ENCODE data around the gene ANTXR1.

ANTXR1 gene

GRCh38 chr2:69032336-69032735 is 19.4 kb downstream of the ANTXR1 start:
- Histone ChIP-seq H3K27me3 (no peaks in the 10 kb centered on the region), H3K4me3 (ENCODE audit: low read depth, low read length) (no peak overlapping the region), H3K36me3 (no peaks in the 10 kb centered on the region), H3K4me1 (no peaks in the 10 kb centered on the region), H3K9me3 (no peaks in the 10 kb centered on the region)
- DNase-seq, result no peak
- TF ChIP-seq CTCF (IDR thresholded peaks at IDR 0.05; ENCODE audit: low read depth, low read length), result no peak

- no peak for TF ChIP-seq CTCF (IDR thresholded peaks at IDR 0.05; ENCODE audit: low read depth, low read length)
- Histone ChIP-seq H3K36me3 (no peaks in the 10 kb centered on the region), H3K4me3 (ENCODE audit: low read depth, low read length) (no peak overlapping the region), H3K27me3 (no peaks in the 10 kb centered on the region), H3K9me3 (no peaks in the 10 kb centered on the region), H3K4me1 (no peaks in the 10 kb centered on the region)
- DNase-seq, result no peak
Measured at GRCh38 chr2:69033461-69034095, 20.6 kb downstream of the ANTXR1 start.

- Histone ChIP-seq H3K36me3 (no peaks in the 10 kb centered on the region), H3K9me3 (no peaks in the 10 kb centered on the region), H3K4me1 (no peaks in the 10 kb centered on the region), H3K27me3 (no peaks in the 10 kb centered on the region), H3K4me3 (ENCODE audit: low read depth, low read length) (no peak overlapping the region)
- no peak for TF ChIP-seq CTCF (IDR thresholded peaks at IDR 0.05; ENCODE audit: low read depth, low read length)
- DNase-seq, result no peak
Measured at GRCh38 chr2:69034122-69034521, 21.1 kb downstream of the ANTXR1 start.

- TF ChIP-seq CTCF (IDR thresholded peaks at IDR 0.05; ENCODE audit: low read depth, low read length), result no peak
Measured at GRCh38 chr2:69034845-69035244, 21.9 kb downstream of the ANTXR1 start.

GRCh38 chr2:69036926-69037325 is 23.9 kb downstream of the ANTXR1 start:
- Histone ChIP-seq H3K36me3 (no peaks in the 10 kb centered on the region), H3K4me3 (ENCODE audit: low read depth, low read length) (no peak overlapping the region), H3K9me3 (no peaks in the 10 kb centered on the region), H3K27me3 (no peaks in the 10 kb centered on the region), H3K4me1 (no peaks in the 10 kb centered on the region)
- no peak for DNase-seq
- no peak for TF ChIP-seq CTCF (IDR thresholded peaks at IDR 0.05; ENCODE audit: low read depth, low read length)

More at GRCh38 chr2:69034845-69035244, 21.9 kb downstream of the ANTXR1 start:
- H3K36me3 ChIP-seq, result no peaks in the 10 kb centered on the region
- no peak overlapping the region for H3K4me3 ChIP-seq (ENCODE audit: low read depth, low read length)
- DNase-seq, result no peak
- H3K9me3 ChIP-seq, result no peaks in the 10 kb centered on the region
- H3K27me3 ChIP-seq, result no peaks in the 10 kb centered on the region
- no peaks in the 10 kb centered on the region for H3K4me1 ChIP-seq

- H3K9me3 ChIP-seq, result no peaks in the 10 kb centered on the region
- H3K36me3 ChIP-seq, result no peaks in the 10 kb centered on the region
- no peak for TF ChIP-seq CTCF (IDR thresholded peaks at IDR 0.05; ENCODE audit: low read depth, low read length)
- H3K4me1 ChIP-seq, result no peaks in the 10 kb centered on the region
- no peak for DNase-seq
- H3K4me3 ChIP-seq (ENCODE audit: low read depth, low read length), result no peak overlapping the region
- H3K27me3 ChIP-seq, result no peaks in the 10 kb centered on the region
Measured at GRCh38 chr2:69041214-69041613, 28.2 kb downstream of the ANTXR1 start.

All from BE2C (cell line).